Mesenchymal stem cell (in vitro differentiated cells and primary cell): Measurements from ENCODE around the gene IGF1R.

Experiments
- DNase-seq: peaks from one replicate; pipeline ENCODE4 v3.0.0-alpha.2; 2013
- H2AFZ ChIP-seq: one replicate; pipeline ENCODE4 v1.6.1; 2013; ENCODE audit warnings: low read depth, mild to moderate bottlenecking, control low read depth, inconsistent platforms, low read length, moderate library complexity
- H2AK5ac ChIP-seq: 2 replicates; pipeline ENCODE4 v1.6.1; 2013; ENCODE audit warnings: low read length, moderate library complexity, mild to moderate bottlenecking, inconsistent platforms; ENCODE audit not compliant: severe bottlenecking
- H2BK120ac ChIP-seq: one replicate; pipeline ENCODE4 v1.6.1; 2013; ENCODE audit warnings: low read depth, mild to moderate bottlenecking, inconsistent platforms, low read length, moderate library complexity
- H2BK12ac ChIP-seq, 2 experiments: one replicate each; pipeline ENCODE4 v1.6.1; 2013; ENCODE audit warnings: inconsistent platforms in 2 of 2, low read length in 2 of 2, mild to moderate bottlenecking in 2 of 2, moderate library complexity in 2 of 2, control low read depth in 1 of 2
- H2BK15ac ChIP-seq: one replicate; pipeline ENCODE4 v1.6.1; 2013; ENCODE audit warnings: mild to moderate bottlenecking, low read depth, inconsistent platforms; ENCODE audit not compliant: poor library complexity, severe bottlenecking
- H2BK5ac ChIP-seq: 2 replicates; pipeline ENCODE4 v1.6.1; 2013; ENCODE audit warnings: low read depth, mild to moderate bottlenecking, low read length, control low read depth, inconsistent platforms; ENCODE audit not compliant: poor library complexity, severe bottlenecking
- H3K14ac ChIP-seq, 2 experiments: one replicate each; pipeline ENCODE4 v1.6.1; 2013; ENCODE audit warnings: inconsistent platforms in 2 of 2, low read length in 2 of 2, control low read depth in 1 of 2, mild to moderate bottlenecking in 1 of 2, moderate library complexity in 1 of 2
- H3K18ac ChIP-seq, 2 experiments: one replicate each; pipeline ENCODE4 v1.6.1; 2013; ENCODE audit warnings: inconsistent platforms in 2 of 2, low read length in 2 of 2, control low read depth in 1 of 2, low read depth in 1 of 2, mild to moderate bottlenecking in 1 of 2
- H3K23ac ChIP-seq, 2 experiments: one replicate each; pipeline ENCODE4 v1.6.1; 2013; ENCODE audit warnings: inconsistent platforms in 2 of 2, low read length in 2 of 2, mild to moderate bottlenecking in 2 of 2, moderate library complexity in 2 of 2, control low read depth in 1 of 2
- H3K27ac ChIP-seq: 2 replicates; pipeline ENCODE4 v1.5.1; 2013; ENCODE audit warnings: mild to moderate bottlenecking, moderate library complexity, low read length, control low read depth, inconsistent platforms; ENCODE audit not compliant: poor library complexity, severe bottlenecking
- H3K27me3 ChIP-seq, 2 experiments: 2 replicates each; pipeline versions ENCODE4 v1.6.1 to v1.7.0; 2013; ENCODE audit warnings: low read length in 2 of 2, mild to moderate bottlenecking in 2 of 2, moderate library complexity in 2 of 2, control low read depth in 1 of 2, inconsistent platforms in 1 of 2; ENCODE audit not compliant: control insufficient read depth in 1 of 2, insufficient read depth in 1 of 2
- H3K36me3 ChIP-seq, 2 experiments: 2 replicates each; pipeline versions ENCODE4 v1.6.1 to v1.7.0; 2013; ENCODE audit warnings: low read length in 2 of 2, control low read depth in 1 of 2, inconsistent platforms in 1 of 2, low read depth in 1 of 2, mild to moderate bottlenecking in 1 of 2; ENCODE audit not compliant: insufficient read depth in 2 of 2, control insufficient read depth in 1 of 2
- H3K4ac ChIP-seq, 2 experiments: one replicate each; pipeline ENCODE4 v1.6.1; 2013; ENCODE audit warnings: inconsistent platforms in 2 of 2, low read length in 2 of 2, mild to moderate bottlenecking in 2 of 2, moderate library complexity in 2 of 2, control low read depth in 1 of 2, low read depth in 1 of 2
- H3K4me1 ChIP-seq: 2 replicates; pipeline ENCODE4 v1.6.1; 2013; ENCODE audit warnings: low read depth, low read length, control low read depth; ENCODE audit not compliant: control insufficient read depth, insufficient read depth
- H3K4me2 ChIP-seq: 2 replicates; pipeline ENCODE4 v1.6.1; 2013; ENCODE audit warnings: low read length, mild to moderate bottlenecking, inconsistent platforms; ENCODE audit not compliant: poor library complexity, severe bottlenecking
- H3K4me3 ChIP-seq, 2 experiments: 2 replicates each; pipeline versions ENCODE4 v1.5.1 to v1.7.0; 2013; ENCODE audit warnings: low read length in 2 of 2, mild to moderate bottlenecking in 2 of 2, control low read depth in 1 of 2, low read depth in 1 of 2; ENCODE audit not compliant: insufficient read depth in 1 of 2
- H3K79me1 ChIP-seq: replicated peaks from 2 replicates; pipeline ENCODE4 v1.6.1; 2013; ENCODE audit warnings: mild to moderate bottlenecking, control low read depth, low read length, inconsistent platforms; ENCODE audit not compliant: poor library complexity, severe bottlenecking
- H3K9ac ChIP-seq: 2 replicates; pipeline ENCODE4 v1.7.0; 2013; ENCODE audit warnings: mild to moderate bottlenecking, low read length, moderate library complexity
- H3K9me3 ChIP-seq: 2 replicates; pipeline ENCODE4 v1.7.0; 2013; ENCODE audit warnings: mild to moderate bottlenecking, low read length; ENCODE audit not compliant: control insufficient read depth
- H4K8ac ChIP-seq: one replicate; pipeline ENCODE4 v1.6.1; 2013; ENCODE audit warnings: inconsistent platforms, mild to moderate bottlenecking, low read length, moderate library complexity
- H4K91ac ChIP-seq: one replicate; pipeline ENCODE4 v1.6.1; 2013; ENCODE audit warnings: mild to moderate bottlenecking, low read length, inconsistent platforms
- WGBS: methylation state at CpG from one replicate; pipeline ENCODE4 v1.1.7; 2013; ENCODE audit warnings: mixed read lengths; 5-methylcytosine and 5-hydroxymethylcytosine counted together

Gene IGF1R

DNA sequence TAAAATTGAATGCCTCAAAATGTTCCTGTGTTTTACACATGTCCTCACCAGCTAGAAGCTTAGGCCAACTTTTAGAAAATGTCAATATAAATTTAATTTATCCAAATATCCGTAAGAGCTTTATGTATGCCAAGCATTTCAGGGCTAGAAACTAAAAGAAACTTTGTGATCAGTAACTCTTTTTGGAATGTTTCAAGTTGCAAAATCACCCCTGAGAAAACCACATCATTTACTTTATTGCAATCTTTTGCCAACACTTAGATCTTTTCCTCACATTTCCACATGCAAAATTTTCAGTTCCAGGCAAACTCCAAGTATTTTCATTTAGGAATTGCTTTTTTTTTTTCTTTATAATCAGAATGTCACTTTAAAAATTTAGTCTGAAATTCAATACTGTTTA lies 20.1 kb upstream of the IGF1R start:
- H2BK120ac ChIP-seq: no peak overlapping the region
- no peak overlapping the region for H4K91ac ChIP-seq
- no peak overlapping the region for H2AK5ac ChIP-seq
- peaks cover 18 to 43% of the 10 kb centered on the region in 2 experiments for H3K27me3 ChIP-seq
- H3K79me1 ChIP-seq: no peaks in the 10 kb centered on the region
- H4K8ac ChIP-seq: no peak overlapping the region
- no peak overlapping the region for H3K4me3 ChIP-seq
- WGBS: 91% methylated on average over 1 of the region's 1 CpG
- H3K9ac ChIP-seq: no peak overlapping the region
- H2BK5ac ChIP-seq: no peak overlapping the region
- no peak overlapping the region for H2BK15ac ChIP-seq
- H3K27ac ChIP-seq: no peak overlapping the region
- H3K23ac ChIP-seq: no peak overlapping the region
- H3K36me3 ChIP-seq: no peaks in the 10 kb centered on the region
- DNase-seq: no peak
- no peak overlapping the region for H3K4me2 ChIP-seq
- H3K4ac ChIP-seq: no peak overlapping the region
- no peaks in the 10 kb centered on the region for H3K4me1 ChIP-seq
- no peak overlapping the region for H3K14ac ChIP-seq
- H3K9me3 ChIP-seq: no peaks in the 10 kb centered on the region
- no peak overlapping the region for H2AFZ ChIP-seq
- H2BK12ac ChIP-seq: no peak overlapping the region
- no peak overlapping the region for H3K18ac ChIP-seq

GRCh38 chr15:98635848-98636247 lies 12.5 kb upstream of the IGF1R start:
- 65% methylated on average over 7 of the region's 7 CpGs for WGBS
- H4K8ac ChIP-seq: no peak overlapping the region
- H2BK120ac ChIP-seq: no peak overlapping the region
- no peaks in the 10 kb centered on the region for H3K9me3 ChIP-seq
- H3K27me3 ChIP-seq: peaks cover 30 to 34% of the 10 kb centered on the region in 2 experiments
- H4K91ac ChIP-seq: no peak overlapping the region
- H3K4me1 ChIP-seq: no peaks in the 10 kb centered on the region
- H3K36me3 ChIP-seq: no peaks in the 10 kb centered on the region
- H2BK12ac ChIP-seq: no peak overlapping the region
- no peak overlapping the region for H3K14ac ChIP-seq
- H3K4me3 ChIP-seq: no peak overlapping the region
- H2BK15ac ChIP-seq: no peak overlapping the region
- no peak for DNase-seq
- H3K4ac ChIP-seq: no peak overlapping the region
- H2AK5ac ChIP-seq: no peak overlapping the region
- H3K4me2 ChIP-seq: no peak overlapping the region
- H3K27ac ChIP-seq: no peak overlapping the region
- H3K79me1 ChIP-seq: no peaks in the 10 kb centered on the region
- no peak overlapping the region for H2BK5ac ChIP-seq
- no peak overlapping the region for H3K18ac ChIP-seq
- no peak overlapping the region for H2AFZ ChIP-seq
- H3K9ac ChIP-seq: no peak overlapping the region
- no peak overlapping the region for H3K23ac ChIP-seq

GRCh38 chr15:98643115-98643514 lies 5.2 kb upstream of the IGF1R start:
- no peak overlapping the region for H3K4me3 ChIP-seq
- H3K27me3 ChIP-seq: peaks cover 40 to 51% of the 10 kb centered on the region in 2 experiments
- no peak overlapping the region for H2AK5ac ChIP-seq
- H3K4me1 ChIP-seq: peaks cover 4% of the 10 kb centered on the region
- H2BK12ac ChIP-seq: no peak overlapping the region
- H3K4ac ChIP-seq: no peak overlapping the region
- no peaks in the 10 kb centered on the region for H3K9me3 ChIP-seq
- no peak overlapping the region for H3K14ac ChIP-seq
- no peak overlapping the region for H2BK5ac ChIP-seq
- DNase-seq: no peak
- H3K36me3 ChIP-seq: no peaks in the 10 kb centered on the region
- 93% methylated on average over 4 of the region's 4 CpGs for WGBS
- H3K27ac ChIP-seq: no peak overlapping the region
- H3K79me1 ChIP-seq: no peaks in the 10 kb centered on the region
- H4K8ac ChIP-seq: no peak overlapping the region
- H3K9ac ChIP-seq: no peak overlapping the region
- H2BK120ac ChIP-seq: no peak overlapping the region
- no peak overlapping the region for H4K91ac ChIP-seq
- no peak overlapping the region for H3K23ac ChIP-seq
- H2AFZ ChIP-seq: no peak overlapping the region
- no peak overlapping the region for H3K18ac ChIP-seq
- H2BK15ac ChIP-seq: no peak overlapping the region
- no peak overlapping the region for H3K4me2 ChIP-seq

DNA sequence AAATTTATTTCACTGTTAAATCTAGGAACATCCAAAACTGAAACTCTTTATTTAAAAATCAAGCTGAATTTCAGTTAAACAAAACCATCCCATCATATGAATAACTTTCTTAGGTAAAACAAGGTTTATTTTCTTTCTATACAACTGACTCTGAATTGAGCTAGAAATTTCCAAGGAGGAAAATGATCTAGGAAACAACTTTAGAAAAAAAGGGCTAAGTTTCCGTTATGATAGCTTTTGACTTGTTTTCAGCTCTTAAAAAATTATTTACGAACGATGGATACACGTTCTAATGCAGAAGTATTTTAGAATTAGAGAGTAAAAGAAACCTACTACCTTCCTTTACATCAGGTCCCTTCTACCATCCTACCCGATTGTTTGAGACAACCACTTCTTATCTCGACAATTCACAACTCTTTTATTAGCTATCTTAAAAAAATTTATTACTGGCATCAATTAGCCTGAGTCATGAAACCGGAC lies 1.8 kb upstream of the IGF1R start:
- Histone ChIP-seq H3K36me3 (no peaks in the 10 kb centered on the region), H3K23ac (no peak overlapping the region), H3K9ac (peak overlapping the region; percentile 86), H3K9me3 (no peaks in the 10 kb centered on the region), H3K4me2 (peak overlapping the region; percentile 99), H3K27ac (no peak overlapping the region), H3K18ac (no peak overlapping the region), H4K8ac (no peak overlapping the region), H2BK12ac (no peak overlapping the region), H3K4me1 (peaks cover 6% of the 10 kb centered on the region), H3K14ac (no peak overlapping the region), H3K4ac (no peak overlapping the region), H2BK15ac (no peak overlapping the region), H2AK5ac (no peak overlapping the region), H3K27me3 (peaks cover 26 to 36% of the 10 kb centered on the region in 2 experiments), H2BK120ac (no peak overlapping the region), H2BK5ac (no peak overlapping the region), H4K91ac (no peak overlapping the region), H3K4me3 (peak overlapping the region in 1 of 2 experiments; percentile 78), H2AFZ (peak overlapping the region; percentile 3), H3K79me1 (peaks cover 3% of the 10 kb centered on the region)
- WGBS: 0% methylated on average over 5 of the region's 7 CpGs
- no peak for DNase-seq
